ENCODE measurements around the gene ELOVL5.

The ELOVL5 gene

GRCh38 chr6:53227847-53228246 is 120.9 kb downstream of the ELOVL5 start:
- intact Hi-C loops (cut with DNase I), result no loop called here
- no peak for DNase-seq

DNA sequence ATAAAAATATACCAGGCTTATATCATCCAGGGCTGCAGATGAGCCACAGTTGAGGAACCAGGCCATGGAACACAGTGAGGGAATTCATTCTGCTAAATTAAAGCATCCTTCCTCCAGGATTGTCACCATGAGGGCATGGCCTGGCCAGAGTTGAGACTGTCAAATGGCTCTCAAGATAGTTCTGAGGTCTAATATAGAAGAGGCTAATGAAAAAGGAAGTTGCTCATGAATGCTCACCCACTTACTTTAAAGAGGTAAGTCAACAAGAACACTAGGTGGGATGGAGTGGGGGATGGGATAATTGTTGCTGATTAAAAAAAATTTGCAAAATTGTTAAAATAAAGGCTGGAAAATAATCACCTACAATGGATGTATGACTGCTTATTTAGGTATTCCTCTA is 128.1 kb downstream of the ELOVL5 start:
- no peak for DNase-seq

More for the DNA sequence above, 128.1 kb downstream of the ELOVL5 start:
- intact Hi-C loops (cut with DNase I), result no loop called here

Data from head of caudate nucleus (tissue), 42 donors.